Pancreas (tissue), 10 donors: ENCODE results near the gene SCD5. TPM values are rescaled to one million over a fixed set of nuclear protein-coding genes. Genes with fewer than 3 reads are reported as not detected.

Experiments
- ATAC-seq, 4 donors: fragments of 200-7000 bp; cut with Tn5 transposase; one replicate each; pipeline versions ENCODE4 v1.8.0 to v1.9.1; 2020; ENCODE audit warnings: mild to moderate bottlenecking in 4 of 4, moderate library complexity in 4 of 4
- DNase-seq, 6 donors: peaks; one replicate each; pipeline ENCODE4 v3.0.0-alpha.2; 2020
- FAIRE-seq: peaks from 2 replicates; lab custom pipeline; 2012; peaks lifted over from hg19 to GRCh38; lab: Jason Lieb, UNC
- H3K27ac ChIP-seq, 4 donors: fragments of 200-600 bp; sonication (generic); 1 replicate in 3 of 4; 2 replicates in 1 of 4; pipeline versions ENCODE4 v1.5.0 to v1.8.0; 2020
- H3K27me3 ChIP-seq, 4 donors: fragments of 200-600 bp; one replicate each; pipeline ENCODE4 v1.8.0; 2021
- H3K36me3 ChIP-seq, 3 donors: fragments of 200-600 bp; sonication (generic) in 1 of 3; one replicate each; pipeline versions ENCODE4 v1.5.0 to v1.8.0; 2020 to 2021
- H3K4me1 ChIP-seq, 3 donors: fragments of 200-600 bp; one replicate each; pipeline ENCODE4 v1.8.0; 2021
- H3K4me3 ChIP-seq, 4 donors: fragments of 200-600 bp; sonication (generic) in 2 of 4; one replicate each; pipeline versions ENCODE4 v1.5.0 to v1.8.0; 2020 to 2021
- H3K9me3 ChIP-seq, 4 donors: fragments of 200-600 bp; one replicate each; pipeline ENCODE4 v1.8.0; 2021
- WGBS, 2 donors: extraction: QIAGEN DNeasy Blood & Tissue Kit; methylation state at CpG; one replicate each; pipeline ENCODE4 v1.1.7; 2013; 5-methylcytosine and 5-hydroxymethylcytosine counted together
- intact Hi-C, 3 donors: fragments of 100-400 bp; cut with DNase I; formaldehyde crosslinking; loops; one replicate each; pipeline versions ENCODE4 v1.11.1 to v1.14.2; 2022
- polyA plus RNA-seq, 2 donors: library from polyadenylated mRNA; stranded (reverse); fragments of 200-250 nt; gene quantifications; one replicate each; pipeline ENCODE4 v1.2.3, GENCODE V29; 2013
- total RNA-seq, 6 donors: library from RNA; stranded (reverse); fragmentation: NEBNext Ultra II Directional in 4 of 6; extraction: Animal tissue kit (Norgen Biotek cat#: 25700) in 4 of 6; gene quantifications; one replicate each; pipeline versions ENCODE4 v1.2.1 to v1.2.4, GENCODE V29; 2021 to 2023
- TF ChIP-seq, protein P1 (sequence below), 4 donors: fragments of 200-600 bp; sonication (generic) in 3 of 4; IDR thresholded peaks; one replicate each; pipeline versions ENCODE4 v1.5.0 to v1.8.0; 2021; ENCODE audit warnings: antibody characterized with exemption in 4 of 4
- donor health status: healthy with polysubstance abuse.
- donor health status: DM: no; HTN: no; CAD: no; lungs with moderate emphysema.
- donor health status: DM: no; HTN: no; CAD: no.
- donor health status: control.
- donor health status: control.
- donor health status: Bipolar disorder and iron deficiency.
- donor health status: DM: yes; HTN: yes; CAD: no.
- donor health status: DM: no; HTN: no; CAD: no.
- donor health status: DM: no; HTN: no; CAD: no.
- donor health status: DM: yes; HTN: yes; CAD: no.

Gene SCD5
- total and polyA plus RNA-seq, 8 donors, result 19.1 to 58.3 (median 31.3) TPM

DNA sequence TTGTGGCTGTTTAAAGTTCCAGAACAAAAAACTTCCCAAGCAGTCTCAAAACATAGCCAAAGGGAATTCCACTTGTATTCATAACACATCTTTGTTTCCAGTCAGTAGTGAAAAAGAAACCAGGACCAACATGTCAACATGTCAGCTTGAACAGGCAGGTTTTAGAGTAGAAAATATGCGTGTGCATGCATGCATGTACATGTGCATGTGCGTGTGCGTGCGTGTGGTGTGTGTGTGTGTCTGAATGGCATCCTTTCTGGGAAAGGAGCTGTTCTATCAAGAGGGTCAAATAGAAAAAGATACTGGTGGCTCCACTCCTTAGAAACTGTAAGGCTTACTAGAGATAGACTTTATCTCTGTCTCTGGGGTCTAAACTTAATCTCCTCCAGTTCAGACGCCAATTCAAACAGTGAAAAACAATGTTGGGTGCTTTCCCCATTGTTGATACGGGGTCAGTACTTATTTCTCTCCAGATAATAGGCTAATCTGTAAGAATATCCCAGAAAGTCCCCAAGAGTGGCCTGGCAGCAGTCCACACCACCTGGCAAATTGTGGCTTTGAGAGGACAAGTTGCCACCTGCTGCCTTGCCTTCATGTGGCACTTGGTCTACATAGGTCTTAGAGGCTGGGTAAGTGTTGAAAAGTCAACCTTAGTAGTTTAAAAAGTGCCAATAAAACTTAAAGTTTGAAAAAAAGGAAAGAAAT, 110.4 kb downstream of the SCD5 start:
- ATAC-seq (peak in 1 of 4 donors; percentile 36), FAIRE-seq (no peak), DNase-seq (no peak)
- TF ChIP-seq, protein P1, sequence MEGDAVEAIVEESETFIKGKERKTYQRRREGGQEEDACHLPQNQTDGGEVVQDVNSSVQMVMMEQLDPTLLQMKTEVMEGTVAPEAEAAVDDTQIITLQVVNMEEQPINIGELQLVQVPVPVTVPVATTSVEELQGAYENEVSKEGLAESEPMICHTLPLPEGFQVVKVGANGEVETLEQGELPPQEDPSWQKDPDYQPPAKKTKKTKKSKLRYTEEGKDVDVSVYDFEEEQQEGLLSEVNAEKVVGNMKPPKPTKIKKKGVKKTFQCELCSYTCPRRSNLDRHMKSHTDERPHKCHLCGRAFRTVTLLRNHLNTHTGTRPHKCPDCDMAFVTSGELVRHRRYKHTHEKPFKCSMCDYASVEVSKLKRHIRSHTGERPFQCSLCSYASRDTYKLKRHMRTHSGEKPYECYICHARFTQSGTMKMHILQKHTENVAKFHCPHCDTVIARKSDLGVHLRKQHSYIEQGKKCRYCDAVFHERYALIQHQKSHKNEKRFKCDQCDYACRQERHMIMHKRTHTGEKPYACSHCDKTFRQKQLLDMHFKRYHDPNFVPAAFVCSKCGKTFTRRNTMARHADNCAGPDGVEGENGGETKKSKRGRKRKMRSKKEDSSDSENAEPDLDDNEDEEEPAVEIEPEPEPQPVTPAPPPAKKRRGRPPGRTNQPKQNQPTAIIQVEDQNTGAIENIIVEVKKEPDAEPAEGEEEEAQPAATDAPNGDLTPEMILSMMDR (IDR thresholded peaks at IDR 0.05), result no peak
- WGBS, 2 donors, result 72 to 74% methylated on average over 6 of the region's 6 CpGs
- H3K36me3 ChIP-seq, result no peaks in the 10 kb centered on the region
- intact Hi-C loops, result no loop called here
- H3K4me3 ChIP-seq, result no peak overlapping the region
- H3K27ac ChIP-seq, result no peak overlapping the region
- H3K4me1 ChIP-seq, result no peaks in the 10 kb centered on the region
- H3K27me3 ChIP-seq, result no peaks in the 10 kb centered on the region
- H3K9me3 ChIP-seq, result no peaks in the 10 kb centered on the region

DNA sequence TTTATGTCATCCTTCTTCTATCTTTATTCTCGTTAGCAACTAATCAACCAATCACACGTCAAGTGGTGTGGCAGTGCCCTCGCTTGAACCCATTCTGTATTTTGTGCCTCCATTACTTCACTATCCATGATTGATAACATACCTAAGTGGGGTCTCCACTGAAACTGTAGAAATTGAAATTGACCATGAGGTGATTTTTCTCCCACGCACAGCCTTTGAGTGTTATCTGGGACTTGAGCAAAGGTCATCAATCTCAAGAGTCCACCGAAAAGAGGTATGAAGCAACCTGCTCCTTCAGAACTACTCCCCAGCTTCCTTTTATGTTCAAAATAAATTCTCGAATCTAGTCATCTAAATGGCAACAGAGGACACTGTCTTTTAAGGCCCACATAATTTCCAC, 111.1 kb downstream of the SCD5 start:
- Histone ChIP-seq H3K4me1 (no peaks in the 10 kb centered on the region), H3K4me3 (no peak overlapping the region), H3K9me3 (no peaks in the 10 kb centered on the region), H3K36me3 (no peaks in the 10 kb centered on the region), H3K27me3 (no peaks in the 10 kb centered on the region), H3K27ac (no peak overlapping the region)
- DNase-seq, result no peak
- WGBS, 2 donors, result 59 to 61% methylated on average over 6 of the region's 6 CpGs
- TF ChIP-seq, protein P1 (IDR thresholded peaks at IDR 0.05), result no peak
- FAIRE-seq, result no peak
- no peak for ATAC-seq
- intact Hi-C loops, result no loop called here

- WGBS, 2 donors, result 80 to 97% methylated on average over 1 of the region's 1 CpG
- no peak overlapping the region for H3K27ac ChIP-seq
- no peaks in the 10 kb centered on the region for H3K36me3 ChIP-seq
- intact Hi-C loops, result no loop called here
- no peaks in the 10 kb centered on the region for H3K4me1 ChIP-seq
- ATAC-seq, result no peak
- no peak overlapping the region for H3K4me3 ChIP-seq
- DNase-seq, result no peak
- no peaks in the 10 kb centered on the region for H3K27me3 ChIP-seq
- FAIRE-seq, result no peak
- TF ChIP-seq, protein P1 (IDR thresholded peaks at IDR 0.05), result no peak
- no peaks in the 10 kb centered on the region for H3K9me3 ChIP-seq
Observed at GRCh38 chr4:82681754-82682153, 116.8 kb downstream of the SCD5 start.

DNA sequence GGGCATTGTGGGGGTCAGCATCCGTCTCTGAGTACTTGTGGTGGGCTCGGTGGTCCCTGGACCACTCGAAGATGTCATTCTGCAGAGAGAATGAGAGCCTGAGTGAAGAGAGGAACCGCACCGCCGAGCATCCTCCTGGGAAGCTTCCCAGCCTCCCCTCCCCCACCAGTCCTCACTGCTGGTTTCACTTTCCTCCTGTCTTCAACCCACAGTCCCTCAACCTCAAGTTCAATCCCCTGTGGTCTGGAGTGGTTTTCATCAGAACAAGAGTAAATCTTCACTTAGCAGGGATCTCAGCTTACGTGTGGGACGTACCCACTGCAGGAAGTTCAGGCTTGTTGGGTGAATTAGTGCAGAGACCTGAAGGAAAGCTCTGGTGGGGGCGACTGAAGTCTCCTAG, 117.8 kb downstream of the SCD5 start:
- ATAC-seq (no peak), FAIRE-seq (no peak), DNase-seq (no peak)
- Histone ChIP-seq H3K36me3 (no peaks in the 10 kb centered on the region), H3K4me1 (no peaks in the 10 kb centered on the region), H3K9me3 (no peaks in the 10 kb centered on the region), H3K4me3 (no peak overlapping the region), H3K27me3 (no peaks in the 10 kb centered on the region), H3K27ac (no peak overlapping the region)
- TF ChIP-seq, protein P1 (IDR thresholded peaks at IDR 0.05), result no peak
- intact Hi-C loops, result no loop called here
- WGBS, 2 donors, result 84 to 87% methylated on average over 9 of the region's 9 CpGs

- H3K4me3 ChIP-seq, result no peak overlapping the region
- no peaks in the 10 kb centered on the region for H3K9me3 ChIP-seq
- H3K36me3 ChIP-seq, result no peaks in the 10 kb centered on the region
- DNase-seq (no peak), ATAC-seq (no peak), FAIRE-seq (no peak)
- no peaks in the 10 kb centered on the region for H3K4me1 ChIP-seq
- TF ChIP-seq, protein P1 (IDR thresholded peaks at IDR 0.05), result no peak
- WGBS, 2 donors, result 86 to 100% methylated on average over 1 of the region's 1 CpG
- no peak overlapping the region for H3K27ac ChIP-seq
- no peaks in the 10 kb centered on the region for H3K27me3 ChIP-seq
- intact Hi-C loops, result no loop called here
Observed at GRCh38 chr4:82679531-82679930, 119.1 kb downstream of the SCD5 start.
